WTC11 (cell line): Measurements from ENCODE around the gene PER1. TPM values are rescaled to one million over a fixed set of nuclear protein-coding genes. Genes with fewer than 3 reads are reported as not detected.

ENCODE experiments used
- ATAC-seq: fragments of 200-7000 bp; cut with Tn5 transposase; 2 replicates; pipeline ENCODE4 v1.10.0; 2021; ENCODE audit warnings: mild to moderate bottlenecking, moderate library complexity
- CTCF ChIA-PET: fragments of 300-600 bp; sonication (Branson Sonifier 250); formaldehyde crosslinking; loops from one replicate; lab custom pipeline; 2021; ENCODE audit warnings: antibody characterized with exemption; lab: Charles Lee
- POLR2A ChIA-PET: fragments of 350-600 bp; sonication (Branson Sonifier 250); formaldehyde crosslinking; loops from one replicate; lab custom pipeline; 2021; ENCODE audit warnings: antibody characterized with exemption; lab: Charles Lee
- DNase-seq: peaks from one replicate; pipeline ENCODE4 v3.0.0; 2021; ENCODE audit warnings: low spot score
- H3K27ac Mint-ChIP-seq: 2 replicates; pipeline ENCODE4 v1.8.0; 2021; ENCODE audit warnings: mixed read lengths
- H3K27me3 Mint-ChIP-seq: 2 replicates; pipeline ENCODE4 v1.8.0; 2021; ENCODE audit warnings: low read depth, mild to moderate bottlenecking, moderate library complexity, mixed read lengths
- H3K36me3 Mint-ChIP-seq: 2 replicates; pipeline ENCODE4 v1.8.0; 2021; ENCODE audit warnings: mixed read lengths
- H3K4me1 Mint-ChIP-seq: 2 replicates; pipeline ENCODE4 v1.8.0; 2022; ENCODE audit warnings: mixed read lengths
- H3K4me3 Mint-ChIP-seq: 2 replicates; pipeline ENCODE4 v1.8.0; 2021; ENCODE audit warnings: mild to moderate bottlenecking, moderate library complexity, mixed read lengths
- H3K9me3 Mint-ChIP-seq: 2 replicates; pipeline ENCODE4 v1.8.0; 2021; ENCODE audit warnings: mixed read lengths
- ARID4B ChIP-seq: sonication (generic); formaldehyde crosslinking; IDR thresholded peaks from 2 replicates; pipeline ENCODE4 v1.8.0; 2023; ENCODE audit warnings: missing genetic modification reagents, mild to moderate bottlenecking, borderline replicate concordance
- CBFB ChIP-seq: sonication (generic); formaldehyde crosslinking; IDR thresholded peaks from 2 replicates; pipeline ENCODE4 v1.8.1; 2022; ENCODE audit warnings: mild to moderate bottlenecking, low read depth, missing genetic modification reagents
- E2F5 ChIP-seq: sonication (generic); formaldehyde crosslinking; IDR thresholded peaks from 2 replicates; pipeline ENCODE4 v1.8.1; 2022; ENCODE audit warnings: mild to moderate bottlenecking, moderate library complexity, missing genetic modification reagents
- IRF2 ChIP-seq: sonication (generic); formaldehyde crosslinking; IDR thresholded peaks from 2 replicates; pipeline ENCODE4 v1.8.0; 2022; ENCODE audit warnings: low read depth, missing genetic modification reagents, borderline replicate concordance
- MLX ChIP-seq: sonication (generic); formaldehyde crosslinking; IDR thresholded peaks from 2 replicates; pipeline ENCODE4 v1.8.1; 2023; ENCODE audit warnings: mild to moderate bottlenecking, missing genetic modification reagents, moderate library complexity
- MXD4 ChIP-seq: fragments of 250-450 bp; sonication (Bioruptor Pico); IDR thresholded peaks from 2 replicates; pipeline ENCODE4 v1.8.0; 2021; ENCODE audit warnings: mild to moderate bottlenecking, moderate library complexity, borderline replicate concordance
- NFATC4 ChIP-seq: fragments of 250-450 bp; sonication (Bioruptor Pico); IDR thresholded peaks from 2 replicates; pipeline ENCODE4 v1.9.0; 2021; ENCODE audit warnings: mild to moderate bottlenecking
- NFYB ChIP-seq: sonication (generic); formaldehyde crosslinking; conservative IDR thresholded peaks from 2 replicates; pipeline ENCODE4 v1.8.0; 2022; ENCODE audit warnings: low read depth, missing genetic modification reagents
- OVOL2 ChIP-seq: fragments of 250-450 bp; sonication (Bioruptor Pico); IDR thresholded peaks from 2 replicates; pipeline ENCODE4 v1.9.0; 2021; ENCODE audit warnings: mild to moderate bottlenecking, borderline replicate concordance
- PRRX2 ChIP-seq: fragments of 250-450 bp; sonication (Bioruptor Pico); IDR thresholded peaks from 2 replicates; pipeline ENCODE4 v1.8.0; 2021; ENCODE audit warnings: mild to moderate bottlenecking
- SMAD3 ChIP-seq: sonication (generic); formaldehyde crosslinking; IDR thresholded peaks from 2 replicates; pipeline ENCODE4 v1.8.0; 2022; ENCODE audit warnings: missing genetic modification reagents, mild to moderate bottlenecking, borderline replicate concordance
- SOX15 ChIP-seq: fragments of 250-450 bp; sonication (Bioruptor Pico); IDR thresholded peaks from 2 replicates; pipeline ENCODE4 v1.9.0; 2021; ENCODE audit warnings: mild to moderate bottlenecking
- TEAD1 ChIP-seq: sonication (generic); formaldehyde crosslinking; IDR thresholded peaks from 2 replicates; pipeline ENCODE4 v1.8.0; 2022; ENCODE audit warnings: mild to moderate bottlenecking, missing genetic modification reagents
- TEAD4 ChIP-seq: sonication (generic); formaldehyde crosslinking; IDR thresholded peaks from 2 replicates; pipeline ENCODE4 v1.8.0; 2022; ENCODE audit warnings: mild to moderate bottlenecking, missing genetic modification reagents
- ZMAT4 ChIP-seq: fragments of 250-450 bp; sonication (Bioruptor Pico); IDR thresholded peaks from 2 replicates; pipeline ENCODE4 v1.9.0; 2021; ENCODE audit warnings: mild to moderate bottlenecking
- ZNF138 ChIP-seq: sonication (generic); formaldehyde crosslinking; conservative IDR thresholded peaks from 2 replicates; pipeline ENCODE4 v1.8.1; 2022; ENCODE audit warnings: mild to moderate bottlenecking, moderate library complexity, missing genetic modification reagents
- ZNF416 ChIP-seq: fragments of 250-450 bp; sonication (Bioruptor Pico); IDR thresholded peaks from 2 replicates; pipeline ENCODE4 v1.9.0; 2021; ENCODE audit warnings: mild to moderate bottlenecking, inconsistent platforms
- ZNF512 ChIP-seq: sonication (generic); formaldehyde crosslinking; IDR thresholded peaks from 2 replicates; pipeline ENCODE4 v1.8.1; 2022; ENCODE audit warnings: missing genetic modification reagents, borderline replicate concordance
- total RNA-seq: library from RNA; stranded (reverse); gene quantifications from 3 replicates; pipeline ENCODE4 v1.2.3, GENCODE V29; 2021
- TF ChIP-seq, protein P1 (sequence below): sonication (generic); formaldehyde crosslinking; IDR thresholded peaks from 2 replicates; pipeline ENCODE4 v1.8.0; 2023; ENCODE audit warnings: missing genetic modification reagents
- TF ChIP-seq, protein P2 (sequence below): sonication (generic); formaldehyde crosslinking; IDR thresholded peaks from 2 replicates; pipeline ENCODE4 v1.8.0; 2022; ENCODE audit warnings: mild to moderate bottlenecking, missing genetic modification reagents
- TF ChIP-seq, protein P3 (sequence below): sonication (generic); formaldehyde crosslinking; IDR thresholded peaks from 2 replicates; pipeline ENCODE4 v1.8.0; 2023; ENCODE audit warnings: mild to moderate bottlenecking, missing genetic modification reagents
- TF ChIP-seq, protein P4 (sequence below): fragments of 250-450 bp; sonication (Bioruptor Pico); IDR thresholded peaks from 2 replicates; pipeline ENCODE4 v2.1.2; 2022; ENCODE audit warnings: mild to moderate bottlenecking, moderate library complexity

PER1 gene
- total RNA-seq, 1 experiment from 2014 or later: 46.9 TPM

GRCh38 chr17:8187517-8188262 lies 35.5 kb upstream of the PER1 start:
- peak; percentile 94 for DNase-seq
- ATAC-seq: peak; percentile 46
- Mint-ChIP-seq H3K27ac (no peak overlapping the region), H3K9me3 (no peaks in the 10 kb centered on the region), H3K4me1 (peaks cover 14% of the 10 kb centered on the region), H3K36me3 (no peaks in the 10 kb centered on the region), H3K27me3 (no peaks in the 10 kb centered on the region; the same call in 1 of the 2 replicates), H3K4me3 (no peak overlapping the region)
- CTCF ChIA-PET: interaction anchor here (1.4 to 3.8 kb wide), 2 partner anchors 35 to 114 kb away, joined by 4 to 24 read pairs; no protein-coding TSS in a partner anchor
- POLR2A ChIA-PET: interaction anchor here (1.0 to 1.2 kb wide), 3 partner anchors 34 to 65 kb away, joined by 3 read pairs; no protein-coding TSS in a partner anchor
- no peak for TF ChIP-seq ZNF512
- TF ChIP-seq OVOL2 (CRISPR knock-in tag): no peak; the same call in 1 of the 2 replicates
- no peak for TF ChIP-seq NFYB
- TF ChIP-seq, protein P1, sequence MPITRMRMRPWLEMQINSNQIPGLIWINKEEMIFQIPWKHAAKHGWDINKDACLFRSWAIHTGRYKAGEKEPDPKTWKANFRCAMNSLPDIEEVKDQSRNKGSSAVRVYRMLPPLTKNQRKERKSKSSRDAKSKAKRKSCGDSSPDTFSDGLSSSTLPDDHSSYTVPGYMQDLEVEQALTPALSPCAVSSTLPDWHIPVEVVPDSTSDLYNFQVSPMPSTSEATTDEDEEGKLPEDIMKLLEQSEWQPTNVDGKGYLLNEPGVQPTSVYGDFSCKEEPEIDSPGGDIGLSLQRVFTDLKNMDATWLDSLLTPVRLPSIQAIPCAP (CRISPR knock-in tag): no peak
- no peak for TF ChIP-seq PRRX2 (CRISPR knock-in tag)
- TF ChIP-seq E2F5: no peak
- TF ChIP-seq TEAD1 (CRISPR knock-in tag): 0 out of 2 replicates have a peak, but pooled peaks have one; percentile 43
- TF ChIP-seq, protein P2, sequence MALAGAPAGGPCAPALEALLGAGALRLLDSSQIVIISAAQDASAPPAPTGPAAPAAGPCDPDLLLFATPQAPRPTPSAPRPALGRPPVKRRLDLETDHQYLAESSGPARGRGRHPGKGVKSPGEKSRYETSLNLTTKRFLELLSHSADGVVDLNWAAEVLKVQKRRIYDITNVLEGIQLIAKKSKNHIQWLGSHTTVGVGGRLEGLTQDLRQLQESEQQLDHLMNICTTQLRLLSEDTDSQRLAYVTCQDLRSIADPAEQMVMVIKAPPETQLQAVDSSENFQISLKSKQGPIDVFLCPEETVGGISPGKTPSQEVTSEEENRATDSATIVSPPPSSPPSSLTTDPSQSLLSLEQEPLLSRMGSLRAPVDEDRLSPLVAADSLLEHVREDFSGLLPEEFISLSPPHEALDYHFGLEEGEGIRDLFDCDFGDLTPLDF: no peak
- no peak for TF ChIP-seq ZMAT4 (CRISPR knock-in tag)
- TF ChIP-seq, protein P3, sequence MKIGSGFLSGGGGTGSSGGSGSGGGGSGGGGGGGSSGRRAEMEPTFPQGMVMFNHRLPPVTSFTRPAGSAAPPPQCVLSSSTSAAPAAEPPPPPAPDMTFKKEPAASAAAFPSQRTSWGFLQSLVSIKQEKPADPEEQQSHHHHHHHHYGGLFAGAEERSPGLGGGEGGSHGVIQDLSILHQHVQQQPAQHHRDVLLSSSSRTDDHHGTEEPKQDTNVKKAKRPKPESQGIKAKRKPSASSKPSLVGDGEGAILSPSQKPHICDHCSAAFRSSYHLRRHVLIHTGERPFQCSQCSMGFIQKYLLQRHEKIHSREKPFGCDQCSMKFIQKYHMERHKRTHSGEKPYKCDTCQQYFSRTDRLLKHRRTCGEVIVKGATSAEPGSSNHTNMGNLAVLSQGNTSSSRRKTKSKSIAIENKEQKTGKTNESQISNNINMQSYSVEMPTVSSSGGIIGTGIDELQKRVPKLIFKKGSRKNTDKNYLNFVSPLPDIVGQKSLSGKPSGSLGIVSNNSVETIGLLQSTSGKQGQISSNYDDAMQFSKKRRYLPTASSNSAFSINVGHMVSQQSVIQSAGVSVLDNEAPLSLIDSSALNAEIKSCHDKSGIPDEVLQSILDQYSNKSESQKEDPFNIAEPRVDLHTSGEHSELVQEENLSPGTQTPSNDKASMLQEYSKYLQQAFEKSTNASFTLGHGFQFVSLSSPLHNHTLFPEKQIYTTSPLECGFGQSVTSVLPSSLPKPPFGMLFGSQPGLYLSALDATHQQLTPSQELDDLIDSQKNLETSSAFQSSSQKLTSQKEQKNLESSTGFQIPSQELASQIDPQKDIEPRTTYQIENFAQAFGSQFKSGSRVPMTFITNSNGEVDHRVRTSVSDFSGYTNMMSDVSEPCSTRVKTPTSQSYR (CRISPR knock-in tag): 0 out of 2 replicates have a peak, but pooled peaks have one; percentile 8
- TF ChIP-seq CBFB (CRISPR knock-in tag): no peak
- TF ChIP-seq SMAD3 (CRISPR knock-in tag): no peak
- TF ChIP-seq ARID4B: 0 out of 2 replicates have a peak, but pooled peaks have one; percentile 41
- TF ChIP-seq, protein P4, sequence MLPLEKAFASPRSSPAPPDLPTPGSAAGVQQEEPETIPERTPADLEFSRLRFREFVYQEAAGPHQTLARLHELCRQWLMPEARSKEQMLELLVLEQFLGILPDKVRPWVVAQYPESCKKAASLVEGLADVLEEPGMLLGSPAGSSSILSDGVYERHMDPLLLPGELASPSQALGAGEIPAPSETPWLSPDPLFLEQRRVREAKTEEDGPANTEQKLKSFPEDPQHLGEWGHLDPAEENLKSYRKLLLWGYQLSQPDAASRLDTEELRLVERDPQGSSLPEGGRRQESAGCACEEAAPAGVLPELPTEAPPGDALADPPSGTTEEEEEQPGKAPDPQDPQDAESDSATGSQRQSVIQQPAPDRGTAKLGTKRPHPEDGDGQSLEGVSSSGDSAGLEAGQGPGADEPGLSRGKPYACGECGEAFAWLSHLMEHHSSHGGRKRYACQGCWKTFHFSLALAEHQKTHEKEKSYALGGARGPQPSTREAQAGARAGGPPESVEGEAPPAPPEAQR (CRISPR knock-in tag): no peak
- no peak for TF ChIP-seq ZNF138 (CRISPR knock-in tag)
- TF ChIP-seq SOX15 (CRISPR knock-in tag): no peak
- TF ChIP-seq TEAD4 (CRISPR knock-in tag): no peak
- TF ChIP-seq IRF2 (CRISPR knock-in tag): no peak
- TF ChIP-seq ZNF416 (CRISPR knock-in tag): no peak
- TF ChIP-seq MLX (CRISPR knock-in tag): no peak
- no peak for TF ChIP-seq MXD4 (CRISPR knock-in tag)
- TF ChIP-seq NFATC4: peak; percentile 90; the same call in 1 of the 2 replicates
